ENCODE measurements around the gene TPCN2.

TPCN2 gene

GRCh38 chr11:69058511-69059270 lies 10.0 kb downstream of the TPCN2 start:
- no peak for DNase-seq

GRCh38 chr11:69059429-69059828 lies 10.7 kb downstream of the TPCN2 start:
- DNase-seq = no peak

- DNase-seq = no peak
These were observed 11.3 kb downstream of the TPCN2 start for GRCh38 chr11:69059985-69060384.

- no peak for DNase-seq
These were observed 12.3 kb downstream of the TPCN2 start for GRCh38 chr11:69060806-69061712.

- DNase-seq = no peak
These were observed 13.0 kb downstream of the TPCN2 start for GRCh38 chr11:69061713-69062053.

GRCh38 chr11:69062169-69062855 lies 13.6 kb downstream of the TPCN2 start:
- no peak for DNase-seq

- no peak for DNase-seq
These were observed 14.3 kb downstream of the TPCN2 start for GRCh38 chr11:69062873-69063651.

- DNase-seq = no peak
These were observed 15.0 kb downstream of the TPCN2 start for GRCh38 chr11:69063652-69064260.

GRCh38 chr11:69064394-69064957 lies 15.7 kb downstream of the TPCN2 start:
- no peak for DNase-seq

GRCh38 chr11:69065147-69065710 lies 16.5 kb downstream of the TPCN2 start:
- DNase-seq = no peak

- no peak for DNase-seq
These were observed 17.7 kb downstream of the TPCN2 start for GRCh38 chr11:69066122-69067112.

- no peak for DNase-seq
These were observed 18.5 kb downstream of the TPCN2 start for GRCh38 chr11:69067200-69067599.

GRCh38 chr11:69071086-69071800 lies 22.5 kb downstream of the TPCN2 start:
- DNase-seq = no peak

GRCh38 chr11:69071956-69072355 lies 23.2 kb downstream of the TPCN2 start:
- DNase-seq = no peak

- DNase-seq = no peak
These were observed 24.7 kb downstream of the TPCN2 start for GRCh38 chr11:69073469-69073868.

GRCh38 chr11:69074375-69075140 lies 25.8 kb downstream of the TPCN2 start:
- DNase-seq = no peak

GRCh38 chr11:69075421-69076128 lies 26.8 kb downstream of the TPCN2 start:
- DNase-seq = no peak

GRCh38 chr11:69076129-69076791 lies 27.5 kb downstream of the TPCN2 start:
- no peak for DNase-seq

Data from NCI-H2227 treated with DMSO at 0.1 percent for 48 hours (cell line).